ENCODE measurements around the gene TUBA1A. TPM values are rescaled to one million over a fixed set of nuclear protein-coding genes. Genes with fewer than 3 reads are reported as not detected.
A peak's percentile ranks its signal among the peaks of the same experiment; 100 is the strongest.

Gene TUBA1A
- total RNA-seq, 2 donors from 2014 or later, result 81.6 to 253 TPM

DNA sequence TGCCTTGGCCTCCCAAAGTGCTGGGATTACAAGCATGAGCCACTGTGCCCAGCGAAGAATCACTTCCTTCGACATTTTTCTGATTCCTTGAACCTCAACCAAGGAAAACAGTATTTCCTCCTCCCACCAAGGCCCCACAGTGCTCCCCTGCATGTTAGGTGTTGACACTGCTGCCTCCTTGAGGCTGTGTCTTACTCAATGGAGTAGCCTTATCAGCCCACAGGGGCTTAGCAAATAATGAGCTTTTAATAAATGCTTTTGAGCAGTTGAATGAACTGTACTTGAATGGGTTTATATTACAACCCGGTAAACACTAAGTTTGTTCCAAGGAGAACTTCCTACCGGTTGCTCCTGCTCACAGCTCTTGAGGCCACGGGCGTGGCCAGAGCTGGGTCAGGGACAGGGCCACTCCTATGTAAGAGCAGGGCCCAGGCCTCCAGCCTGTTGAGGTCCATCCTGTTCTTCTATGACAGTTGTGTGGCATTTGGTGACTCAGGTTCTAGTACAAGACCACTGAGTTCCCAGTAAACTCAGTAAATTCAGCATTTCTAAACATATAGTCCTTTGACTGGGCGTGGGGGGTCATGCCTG lies 36.8 kb upstream of the TUBA1A start:
- DNase-seq (ENCODE audit: low spot score), result no peak
- no peaks in the 10 kb centered on the region for H3K4me1 ChIP-seq (replicated peaks)
- intact Hi-C loops (cut with DNase I), result no loop called here
- no peaks in the 10 kb centered on the region for H3K36me3 ChIP-seq
- H3K27me3 ChIP-seq (replicated peaks; ENCODE audit: insufficient read depth), result no peaks in the 10 kb centered on the region
- no peak overlapping the region for H3K4me3 ChIP-seq
- TF ChIP-seq POLR2A (IDR thresholded peaks at IDR 0.05) (no peak), POLR2AphosphoS5 (IDR thresholded peaks at IDR 0.05) (no peak)
- TF ChIP-seq, protein P1, sequence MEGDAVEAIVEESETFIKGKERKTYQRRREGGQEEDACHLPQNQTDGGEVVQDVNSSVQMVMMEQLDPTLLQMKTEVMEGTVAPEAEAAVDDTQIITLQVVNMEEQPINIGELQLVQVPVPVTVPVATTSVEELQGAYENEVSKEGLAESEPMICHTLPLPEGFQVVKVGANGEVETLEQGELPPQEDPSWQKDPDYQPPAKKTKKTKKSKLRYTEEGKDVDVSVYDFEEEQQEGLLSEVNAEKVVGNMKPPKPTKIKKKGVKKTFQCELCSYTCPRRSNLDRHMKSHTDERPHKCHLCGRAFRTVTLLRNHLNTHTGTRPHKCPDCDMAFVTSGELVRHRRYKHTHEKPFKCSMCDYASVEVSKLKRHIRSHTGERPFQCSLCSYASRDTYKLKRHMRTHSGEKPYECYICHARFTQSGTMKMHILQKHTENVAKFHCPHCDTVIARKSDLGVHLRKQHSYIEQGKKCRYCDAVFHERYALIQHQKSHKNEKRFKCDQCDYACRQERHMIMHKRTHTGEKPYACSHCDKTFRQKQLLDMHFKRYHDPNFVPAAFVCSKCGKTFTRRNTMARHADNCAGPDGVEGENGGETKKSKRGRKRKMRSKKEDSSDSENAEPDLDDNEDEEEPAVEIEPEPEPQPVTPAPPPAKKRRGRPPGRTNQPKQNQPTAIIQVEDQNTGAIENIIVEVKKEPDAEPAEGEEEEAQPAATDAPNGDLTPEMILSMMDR (IDR thresholded peaks at IDR 0.05), result no peak
- whole genome bisulfite sequencing, result 59% methylated on average over 7 of the region's 7 CpGs
- no peaks in the 10 kb centered on the region for H3K9me3 ChIP-seq
- H3K27ac ChIP-seq, result no peak overlapping the region

DNA sequence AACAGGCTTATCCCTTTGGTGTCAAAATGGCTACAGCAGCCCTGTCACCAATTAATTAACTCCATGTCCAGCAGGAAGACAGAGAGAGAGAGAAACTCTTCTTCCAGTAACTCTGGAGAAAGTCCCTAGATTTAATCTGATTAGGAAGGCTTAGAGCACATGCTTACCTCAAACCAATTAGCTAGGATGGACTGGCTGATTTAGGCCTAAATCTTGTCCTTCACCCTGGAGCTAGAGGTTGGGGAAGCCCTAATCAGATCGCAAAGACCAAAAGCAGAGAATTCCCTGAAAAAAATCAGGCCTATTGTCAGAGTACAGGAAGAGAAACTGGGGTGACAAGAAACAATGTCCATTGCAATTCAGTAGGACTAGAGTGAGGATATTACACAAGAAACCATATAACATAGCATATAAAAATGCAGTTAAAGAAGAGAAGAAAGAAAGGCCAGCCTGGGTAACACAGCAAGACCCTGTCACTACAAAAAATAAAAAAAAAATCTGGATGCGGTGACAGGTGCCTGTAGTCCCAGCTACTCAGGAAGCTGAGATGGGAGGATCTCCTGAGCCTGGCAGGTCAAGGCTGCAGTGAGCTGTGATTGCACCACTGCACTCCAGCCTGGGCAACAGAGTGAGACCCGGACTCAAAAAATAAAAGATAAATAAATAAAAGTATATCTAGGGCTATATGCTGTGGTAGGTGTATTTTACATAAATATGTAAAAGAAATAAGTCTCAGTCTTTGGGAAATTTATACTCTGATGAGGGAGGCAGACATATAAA lies 34.9 kb upstream of the TUBA1A start:
- intact Hi-C loops (cut with DNase I), result no loop called here
- no peaks in the 10 kb centered on the region for H3K4me1 ChIP-seq (replicated peaks)
- H3K4me3 ChIP-seq, result no peak overlapping the region
- H3K9me3 ChIP-seq, result no peaks in the 10 kb centered on the region
- no peak overlapping the region for H3K27ac ChIP-seq
- DNase-seq (ENCODE audit: low spot score), result no peak
- TF ChIP-seq, protein P1 (IDR thresholded peaks at IDR 0.05), result no peak
- TF ChIP-seq POLR2A (IDR thresholded peaks at IDR 0.05) (no peak), POLR2AphosphoS5 (IDR thresholded peaks at IDR 0.05) (no peak)
- H3K27me3 ChIP-seq (replicated peaks; ENCODE audit: insufficient read depth), result no peaks in the 10 kb centered on the region
- 80% methylated on average over 3 of the region's 3 CpGs for WGBS
- no peaks in the 10 kb centered on the region for H3K36me3 ChIP-seq

DNA sequence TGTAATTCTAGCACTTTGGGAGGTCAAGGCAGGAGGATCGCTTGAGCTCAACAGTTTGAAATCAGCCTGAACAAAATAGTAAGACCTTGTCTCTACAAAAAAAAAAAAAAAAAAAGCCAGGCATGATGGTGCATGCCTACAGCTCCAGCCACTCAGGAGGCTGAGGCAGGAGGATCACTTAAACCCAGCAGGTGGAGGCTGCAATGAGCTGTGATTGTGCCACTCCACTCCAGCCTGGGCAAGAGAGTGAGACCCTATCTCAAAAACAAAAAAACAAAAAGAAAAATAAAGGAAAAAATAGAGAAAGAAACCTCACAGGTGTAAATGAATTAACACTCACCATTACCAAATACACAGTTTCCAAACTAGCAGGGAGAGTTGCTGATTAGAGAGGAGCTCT lies 34.2 kb upstream of the TUBA1A start:
- no peaks in the 10 kb centered on the region for H3K27me3 ChIP-seq (replicated peaks; ENCODE audit: insufficient read depth)
- no peaks in the 10 kb centered on the region for H3K4me1 ChIP-seq (replicated peaks)
- no peak for TF ChIP-seq POLR2AphosphoS5 (IDR thresholded peaks at IDR 0.05)
- no peak for TF ChIP-seq POLR2A (IDR thresholded peaks at IDR 0.05)
- TF ChIP-seq, protein P1 (IDR thresholded peaks at IDR 0.05), result no peak
- H3K4me3 ChIP-seq, result no peak overlapping the region
- intact Hi-C loops (cut with DNase I), result no loop called here
- peak overlapping the region in 1 of 2 donors; percentile 4 for H3K27ac ChIP-seq
- no peaks in the 10 kb centered on the region for H3K36me3 ChIP-seq
- H3K9me3 ChIP-seq, result no peaks in the 10 kb centered on the region
- 91% methylated on average over 1 of the region's 1 CpG for WGBS
- no peak for DNase-seq (ENCODE audit: low spot score)

DNA sequence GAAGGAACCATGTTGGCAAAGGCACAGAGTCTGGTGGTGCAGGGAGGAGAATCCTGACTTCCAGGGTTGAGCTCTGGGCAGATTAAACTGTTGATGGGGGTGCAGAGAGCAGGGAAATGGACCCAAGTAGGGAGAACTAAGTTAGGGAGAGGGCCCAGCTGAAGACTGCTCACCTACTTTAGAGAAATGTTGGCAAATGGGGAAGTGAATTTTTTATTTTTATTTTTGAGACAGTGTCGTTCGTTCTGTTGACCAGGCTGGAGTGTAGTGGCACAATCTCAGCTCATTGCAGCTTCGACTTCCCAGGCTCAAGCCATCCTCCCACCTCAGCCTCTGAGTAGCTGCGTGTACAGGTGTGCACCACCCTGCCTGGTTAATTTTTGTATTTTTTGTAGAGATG lies 32.1 kb upstream of the TUBA1A start:
- TF ChIP-seq POLR2AphosphoS5 (IDR thresholded peaks at IDR 0.05) (no peak), POLR2A (IDR thresholded peaks at IDR 0.05) (no peak)
- TF ChIP-seq, protein P1 (IDR thresholded peaks at IDR 0.05), result no peak
- Histone ChIP-seq H3K4me3 (no peak overlapping the region), H3K27me3 (replicated peaks; ENCODE audit: insufficient read depth) (no peaks in the 10 kb centered on the region), H3K27ac (no peak overlapping the region), H3K36me3 (no peaks in the 10 kb centered on the region), H3K4me1 (replicated peaks) (no peaks in the 10 kb centered on the region), H3K9me3 (no peaks in the 10 kb centered on the region)
- DNase-seq (ENCODE audit: low spot score), result no peak
- intact Hi-C loops (cut with DNase I), result no loop called here
- WGBS, result 91% methylated on average over 4 of the region's 4 CpGs
